DND-41 (cell line): ENCODE data around the gene NT5C1A.

ENCODE experiments used
- EZH2 ChIP-seq: IDR thresholded peaks from 3 replicates; pipeline ENCODE4 v1.6.1; 2012; ENCODE audit warnings: borderline replicate concordance, low read depth, mild to moderate bottlenecking, moderate library complexity, low read length, inconsistent platforms; ENCODE audit not compliant: severe bottlenecking
- TF ChIP-seq, protein P1 (sequence below): IDR thresholded peaks from 2 replicates; pipeline ENCODE4 v1.5.1; 2012; ENCODE audit warnings: borderline replicate concordance, low read length, moderate library complexity, mild to moderate bottlenecking; ENCODE audit not compliant: poor library complexity, severe bottlenecking; ENCODE audit errors: extremely low read depth

GRCh38 chr1:39650431-39650830 is 21.5 kb downstream of the NT5C1A start:
- TF ChIP-seq, protein P1, sequence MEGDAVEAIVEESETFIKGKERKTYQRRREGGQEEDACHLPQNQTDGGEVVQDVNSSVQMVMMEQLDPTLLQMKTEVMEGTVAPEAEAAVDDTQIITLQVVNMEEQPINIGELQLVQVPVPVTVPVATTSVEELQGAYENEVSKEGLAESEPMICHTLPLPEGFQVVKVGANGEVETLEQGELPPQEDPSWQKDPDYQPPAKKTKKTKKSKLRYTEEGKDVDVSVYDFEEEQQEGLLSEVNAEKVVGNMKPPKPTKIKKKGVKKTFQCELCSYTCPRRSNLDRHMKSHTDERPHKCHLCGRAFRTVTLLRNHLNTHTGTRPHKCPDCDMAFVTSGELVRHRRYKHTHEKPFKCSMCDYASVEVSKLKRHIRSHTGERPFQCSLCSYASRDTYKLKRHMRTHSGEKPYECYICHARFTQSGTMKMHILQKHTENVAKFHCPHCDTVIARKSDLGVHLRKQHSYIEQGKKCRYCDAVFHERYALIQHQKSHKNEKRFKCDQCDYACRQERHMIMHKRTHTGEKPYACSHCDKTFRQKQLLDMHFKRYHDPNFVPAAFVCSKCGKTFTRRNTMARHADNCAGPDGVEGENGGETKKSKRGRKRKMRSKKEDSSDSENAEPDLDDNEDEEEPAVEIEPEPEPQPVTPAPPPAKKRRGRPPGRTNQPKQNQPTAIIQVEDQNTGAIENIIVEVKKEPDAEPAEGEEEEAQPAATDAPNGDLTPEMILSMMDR: no peak
- TF ChIP-seq EZH2: no peak
